ENCODE data around the gene POLG. TPM values are rescaled to one million over a fixed set of nuclear protein-coding genes. Genes with fewer than 3 reads are reported as not detected.

Gene POLG
- 159 and 161 TPM in 2 replicates for total RNA-seq (2014; rRNA removed; shearing (Covaris generic))

- DNase-seq (ENCODE audit: low spot score), result peak; percentile 100
These were observed at the start of gene POLG for GRCh38 chr15:89334510-89335297. Gene POLG (minus strand): TSS chr15:89334824. CDS start chr15:89333754, 1,070 bp downstream.

- DNase-seq (ENCODE audit: low spot score), result no peak
These were observed 49.6 kb upstream of the POLG start for GRCh38 chr15:89384176-89384604.

- DNase-seq (ENCODE audit: low spot score), result peak; percentile 74
These were observed 48.9 kb upstream of the POLG start for GRCh38 chr15:89383365-89384175.

- no peak for DNase-seq (ENCODE audit: low spot score)
These were observed 47.5 kb upstream of the POLG start for GRCh38 chr15:89381888-89382686.

GRCh38 chr15:89381331-89381730 lies 46.7 kb upstream of the POLG start:
- no peak for DNase-seq (ENCODE audit: low spot score)

- no peak for DNase-seq (ENCODE audit: low spot score)
These were observed 45.2 kb upstream of the POLG start for GRCh38 chr15:89379818-89380217.

GRCh38 chr15:89379251-89379695 lies 44.6 kb upstream of the POLG start:
- no peak for DNase-seq (ENCODE audit: low spot score)

- DNase-seq (ENCODE audit: low spot score), result no peak
These were observed 43.9 kb upstream of the POLG start for GRCh38 chr15:89378296-89379151.

GRCh38 chr15:89377842-89378295 lies 43.2 kb upstream of the POLG start:
- no peak for DNase-seq (ENCODE audit: low spot score)

GRCh38 chr15:89377024-89377841 lies 42.6 kb upstream of the POLG start:
- no peak for DNase-seq (ENCODE audit: low spot score)

GRCh38 chr15:89376388-89376787 lies 41.8 kb upstream of the POLG start:
- DNase-seq (ENCODE audit: low spot score), result no peak

- DNase-seq (ENCODE audit: low spot score), result no peak
These were observed 40.7 kb upstream of the POLG start for GRCh38 chr15:89375093-89376005.

GRCh38 chr15:89374086-89374981 lies 39.7 kb upstream of the POLG start:
- no peak for DNase-seq (ENCODE audit: low spot score)

- no peak for DNase-seq (ENCODE audit: low spot score)
These were observed 37.7 kb upstream of the POLG start for GRCh38 chr15:89372069-89372935.

- DNase-seq (ENCODE audit: low spot score), result no peak
These were observed 36.8 kb upstream of the POLG start for GRCh38 chr15:89371228-89372044.

GRCh38 chr15:89370978-89371227 lies 36.3 kb upstream of the POLG start:
- no peak for DNase-seq (ENCODE audit: low spot score)

All from HT-29 (cell line).